PC-3 (cell line): Measurements from ENCODE around the gene RNF208.

Experiments used
- EZH2 ChIP-seq: fragments of 300-600 bp; sonication (generic); IDR thresholded peaks from one replicate; pipeline ENCODE4 v1.6.1; 2017; ENCODE audit warnings: antibody characterized with exemption, mild to moderate bottlenecking, low read length; ENCODE audit not compliant: unreplicated experiment
- EZH2phosphoT487 ChIP-seq: fragments of 300-600 bp; sonication (generic); IDR thresholded peaks from 2 replicates; pipeline ENCODE4 v1.6.1; 2018; ENCODE audit warnings: mild to moderate bottlenecking, antibody characterized with exemption, low read length, borderline replicate concordance
- TF ChIP-seq, protein P1 (sequence below): fragments of 300-600 bp; sonication (generic); conservative IDR thresholded peaks from 2 replicates; pipeline ENCODE4 v1.5.1; 2017; ENCODE audit warnings: antibody characterized with exemption, low read depth, mild to moderate bottlenecking, low read length

DNA sequence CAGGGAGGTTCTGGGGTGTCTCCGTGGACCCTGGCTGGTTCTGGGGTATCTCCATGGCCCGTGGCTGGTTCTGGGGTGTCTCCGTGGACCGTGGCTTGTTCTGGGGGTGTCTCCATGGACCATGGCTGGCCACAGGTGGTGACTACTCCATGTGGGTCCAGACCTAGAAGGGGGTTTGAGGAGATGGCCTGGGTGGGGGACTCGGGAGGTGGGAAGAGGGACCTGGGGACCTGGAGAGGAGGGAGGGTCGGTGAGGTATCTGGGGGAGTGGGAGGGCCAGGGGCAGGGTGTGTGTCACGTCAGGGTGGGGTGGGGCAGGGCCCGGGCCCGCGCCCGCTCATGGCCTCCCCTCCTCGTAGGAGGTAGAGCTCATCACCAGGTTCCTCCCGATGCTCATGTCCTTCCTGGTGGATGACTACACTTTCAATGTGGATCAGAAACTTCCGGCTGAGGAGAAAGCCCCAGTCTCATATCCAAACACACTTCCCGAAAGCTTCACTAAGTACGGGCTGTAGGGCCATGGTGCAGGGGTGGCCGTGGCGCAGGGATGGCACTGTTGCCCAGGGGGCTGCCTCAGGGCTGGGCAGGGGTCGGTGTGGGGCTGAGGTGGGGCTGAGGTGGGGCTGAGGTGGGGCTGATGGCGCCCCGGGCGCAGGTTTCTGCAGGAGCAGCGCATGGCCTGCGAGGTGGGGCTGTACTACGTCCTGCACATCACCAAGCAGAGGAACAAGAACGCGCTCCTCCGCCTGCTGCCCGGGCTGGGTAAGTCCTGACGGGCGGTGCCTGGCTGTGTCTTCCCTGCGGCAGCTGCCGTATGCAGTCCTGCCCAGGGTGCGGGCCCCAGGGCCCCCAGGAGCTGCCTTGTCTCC, 44.8 kb upstream of the RNF208 start:
- TF ChIP-seq EZH2 (no peak), EZH2phosphoT487 (no peak)
- TF ChIP-seq, protein P1, sequence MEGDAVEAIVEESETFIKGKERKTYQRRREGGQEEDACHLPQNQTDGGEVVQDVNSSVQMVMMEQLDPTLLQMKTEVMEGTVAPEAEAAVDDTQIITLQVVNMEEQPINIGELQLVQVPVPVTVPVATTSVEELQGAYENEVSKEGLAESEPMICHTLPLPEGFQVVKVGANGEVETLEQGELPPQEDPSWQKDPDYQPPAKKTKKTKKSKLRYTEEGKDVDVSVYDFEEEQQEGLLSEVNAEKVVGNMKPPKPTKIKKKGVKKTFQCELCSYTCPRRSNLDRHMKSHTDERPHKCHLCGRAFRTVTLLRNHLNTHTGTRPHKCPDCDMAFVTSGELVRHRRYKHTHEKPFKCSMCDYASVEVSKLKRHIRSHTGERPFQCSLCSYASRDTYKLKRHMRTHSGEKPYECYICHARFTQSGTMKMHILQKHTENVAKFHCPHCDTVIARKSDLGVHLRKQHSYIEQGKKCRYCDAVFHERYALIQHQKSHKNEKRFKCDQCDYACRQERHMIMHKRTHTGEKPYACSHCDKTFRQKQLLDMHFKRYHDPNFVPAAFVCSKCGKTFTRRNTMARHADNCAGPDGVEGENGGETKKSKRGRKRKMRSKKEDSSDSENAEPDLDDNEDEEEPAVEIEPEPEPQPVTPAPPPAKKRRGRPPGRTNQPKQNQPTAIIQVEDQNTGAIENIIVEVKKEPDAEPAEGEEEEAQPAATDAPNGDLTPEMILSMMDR: no peak
